Stimulated activated CD8-positive, alpha-beta memory T cell treated with anti-CD3 and anti-CD28 coated beads, Interleukin-4, amount 100 ng/mL, for 48 hours (primary cell): ENCODE measurements around the gene FAM135A.
"Not testable (repeated sequence)": the region's sequence is repeated elsewhere in the genome, so short reads cannot be mapped to it uniquely, and the experiment has no call there.

Experiments
- DNase-seq: peaks from one replicate; pipeline ENCODE4 v3.0.0-alpha.2; 2020

Gene FAM135A

GRCh38 chr6:70396796-70397729 lies 16.2 kb upstream of the FAM135A start:
- no peak for DNase-seq

- DNase-seq = no peak
Measured at GRCh38 chr6:70398783-70399728, 14.3 kb upstream of the FAM135A start.

- DNase-seq = no peak
Measured at GRCh38 chr6:70404658-70405057, 8.7 kb upstream of the FAM135A start.

GRCh38 chr6:70409216-70409615 lies 4.1 kb upstream of the FAM135A start:
- DNase-seq = no peak

GRCh38 chr6:70411542-70412251 lies 1.6 kb upstream of the FAM135A start:
- no peak for DNase-seq

GRCh38 chr6:70412252-70413113 lies 825 bp upstream of the FAM135A start:
- DNase-seq = no peak

- no peak for DNase-seq
Measured at GRCh38 chr6:70413992-70414494, 735 bp downstream of the FAM135A start.

GRCh38 chr6:70414813-70415212 lies 1.5 kb downstream of the FAM135A start:
- DNase-seq = no peak

- DNase-seq = no peak
Measured at GRCh38 chr6:70415247-70415646, 1.9 kb downstream of the FAM135A start.

- no peak for DNase-seq
Measured at GRCh38 chr6:70415660-70416059, 2.4 kb downstream of the FAM135A start.

- DNase-seq = no peak
Measured at GRCh38 chr6:70421509-70421908, 8.2 kb downstream of the FAM135A start.

GRCh38 chr6:70423189-70424134 lies 10.2 kb downstream of the FAM135A start:
- no peak for DNase-seq

- DNase-seq = no peak
Measured at GRCh38 chr6:70424291-70424690, 11.0 kb downstream of the FAM135A start.

- DNase-seq = no peak
Measured at GRCh38 chr6:70436320-70436719, 23.0 kb downstream of the FAM135A start.

GRCh38 chr6:70445001-70445400 lies 31.7 kb downstream of the FAM135A start:
- no peak for DNase-seq

GRCh38 chr6:70447343-70448070 lies 34.2 kb downstream of the FAM135A start:
- not testable (repeated sequence) for DNase-seq

- not testable (repeated sequence) for DNase-seq
Measured at GRCh38 chr6:70453899-70454298, 40.6 kb downstream of the FAM135A start.

GRCh38 chr6:70456735-70457134 lies 43.4 kb downstream of the FAM135A start:
- DNase-seq = no peak

GRCh38 chr6:70459235-70459634 lies 45.9 kb downstream of the FAM135A start:
- no peak for DNase-seq

- DNase-seq = not testable (repeated sequence)
Measured at GRCh38 chr6:70459699-70460098, 46.4 kb downstream of the FAM135A start.
